GM19438 (cell line): ENCODE results near the gene GRIK5.
"Not testable (repeated sequence)": the region's sequence is repeated elsewhere in the genome, so short reads cannot be mapped to it uniquely, and the experiment has no call there.

ENCODE experiments used
- ATAC-seq: cut with Tn5 transposase; IDR thresholded peaks from one replicate; pipeline ENCODE4 v1.9.1; 2021; ENCODE audit warnings: low read depth; ENCODE audit not compliant: unreplicated experiment

GRIK5 gene

DNA sequence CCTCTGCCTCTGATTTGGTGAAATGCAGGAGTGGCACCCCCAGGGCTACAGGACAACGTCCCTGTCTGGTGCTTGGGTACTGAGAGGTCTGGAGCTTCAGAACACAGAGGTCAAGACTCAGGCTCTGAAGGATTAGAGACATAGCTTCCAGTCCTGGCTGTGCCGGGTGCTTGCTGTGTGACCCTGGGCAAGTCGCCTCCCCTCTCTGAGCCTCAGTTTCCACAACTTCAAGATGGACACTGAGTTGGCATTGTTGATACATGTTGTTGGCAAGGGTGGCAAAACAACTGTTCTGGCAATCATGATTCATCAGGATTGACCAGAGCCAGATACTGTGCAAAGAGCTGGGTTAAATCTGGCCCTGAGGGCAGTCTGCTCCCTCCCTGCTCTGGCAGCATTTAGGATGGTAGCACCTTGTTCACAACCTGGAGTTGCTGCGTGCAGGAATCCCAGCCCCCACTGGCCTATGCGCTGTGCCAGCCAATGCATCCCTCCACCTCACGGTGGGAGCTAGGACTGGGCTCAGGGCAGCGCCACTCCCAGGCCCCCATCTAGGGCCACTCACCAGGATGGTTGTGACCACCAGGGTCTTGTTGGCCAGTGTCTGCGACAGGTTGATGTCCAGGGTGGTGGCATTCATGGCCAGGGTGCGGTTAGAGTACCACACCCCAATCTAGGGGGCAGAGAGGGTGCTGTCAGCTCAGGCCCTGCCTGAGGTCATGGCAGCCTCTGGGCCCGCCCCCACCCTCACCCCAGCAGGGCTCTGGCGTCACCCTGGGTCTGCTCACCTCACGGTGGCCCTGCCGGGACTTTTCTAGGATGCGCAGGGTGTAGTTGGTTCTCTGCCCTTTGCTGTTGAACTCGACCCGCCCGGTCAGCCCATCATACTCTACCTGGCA lies 16.7 kb downstream of the GRIK5 start:
- ATAC-seq = no peak

DNA sequence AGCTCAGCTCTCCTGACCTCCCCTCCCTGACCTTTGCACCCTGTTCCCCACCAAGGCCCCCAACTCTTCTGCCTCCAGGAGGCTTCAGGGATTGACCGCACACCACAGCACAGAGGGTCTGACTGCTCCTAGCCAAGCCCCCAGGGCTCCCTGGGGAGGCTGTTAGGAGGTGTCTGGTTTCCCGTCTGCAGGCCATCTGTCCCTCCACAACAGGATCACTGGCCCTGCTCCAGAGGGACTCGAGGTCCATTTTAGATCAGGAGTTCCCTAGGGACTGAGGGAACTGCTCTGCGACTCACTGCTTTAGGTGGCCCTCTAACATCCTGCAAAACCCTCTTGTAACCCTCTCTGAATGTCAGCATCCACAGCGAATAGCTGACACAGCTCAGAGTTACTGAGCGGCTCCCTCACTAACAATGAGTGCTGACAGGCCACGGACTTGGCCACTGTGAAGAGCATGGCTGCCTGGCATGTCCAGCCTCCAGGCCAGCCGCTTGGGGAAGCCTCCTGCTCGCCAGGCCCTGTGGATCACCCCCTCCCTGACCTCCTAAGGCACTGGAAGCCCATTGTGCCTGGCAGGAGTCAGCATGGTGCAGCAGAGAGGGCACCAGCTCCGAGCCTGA lies 17.7 kb downstream of the GRIK5 start:
- ATAC-seq = no peak

- ATAC-seq = no peak
These were observed 18.6 kb downstream of the GRIK5 start for GRCh38 chr19:42051166-42052115.

DNA sequence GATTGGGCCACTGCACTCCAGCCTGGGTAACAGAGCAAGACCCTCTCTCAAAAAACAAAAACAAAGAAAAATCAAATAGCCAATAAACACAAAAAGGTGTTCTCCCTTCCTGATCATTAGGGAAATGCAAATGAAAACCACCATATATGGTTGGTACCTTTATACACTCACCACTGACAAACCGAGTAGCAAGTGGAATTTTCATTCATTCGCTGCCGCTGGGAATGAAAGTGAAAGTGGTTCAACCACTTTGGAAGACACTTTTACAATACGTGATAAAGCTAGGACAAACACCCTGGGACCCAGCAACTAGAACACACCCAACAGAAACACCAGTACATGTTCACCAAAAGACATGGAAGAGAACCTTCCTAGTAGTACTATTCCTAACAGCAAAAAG lies 21.0 kb downstream of the GRIK5 start:
- ATAC-seq = no peak

DNA sequence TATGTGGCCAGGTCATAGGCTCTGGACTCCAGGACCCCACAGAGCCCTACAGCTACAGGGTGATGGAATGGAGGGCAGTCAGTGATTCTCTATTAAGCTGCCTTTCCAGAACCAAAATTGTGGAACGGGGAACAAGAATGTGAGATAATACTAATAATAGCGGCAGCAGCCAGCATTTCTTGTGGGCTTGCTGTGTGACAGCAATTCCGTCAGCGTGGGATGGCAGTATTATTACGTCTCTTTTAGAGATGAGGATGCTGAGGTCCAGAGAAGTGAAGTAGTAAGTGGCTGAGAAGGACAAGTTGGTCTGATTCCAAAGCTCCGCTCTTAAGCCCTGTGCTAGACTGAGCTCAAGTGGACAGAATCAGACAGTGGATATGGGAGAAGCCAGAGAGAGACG lies 24.4 kb downstream of the GRIK5 start:
- no peak for ATAC-seq

DNA sequence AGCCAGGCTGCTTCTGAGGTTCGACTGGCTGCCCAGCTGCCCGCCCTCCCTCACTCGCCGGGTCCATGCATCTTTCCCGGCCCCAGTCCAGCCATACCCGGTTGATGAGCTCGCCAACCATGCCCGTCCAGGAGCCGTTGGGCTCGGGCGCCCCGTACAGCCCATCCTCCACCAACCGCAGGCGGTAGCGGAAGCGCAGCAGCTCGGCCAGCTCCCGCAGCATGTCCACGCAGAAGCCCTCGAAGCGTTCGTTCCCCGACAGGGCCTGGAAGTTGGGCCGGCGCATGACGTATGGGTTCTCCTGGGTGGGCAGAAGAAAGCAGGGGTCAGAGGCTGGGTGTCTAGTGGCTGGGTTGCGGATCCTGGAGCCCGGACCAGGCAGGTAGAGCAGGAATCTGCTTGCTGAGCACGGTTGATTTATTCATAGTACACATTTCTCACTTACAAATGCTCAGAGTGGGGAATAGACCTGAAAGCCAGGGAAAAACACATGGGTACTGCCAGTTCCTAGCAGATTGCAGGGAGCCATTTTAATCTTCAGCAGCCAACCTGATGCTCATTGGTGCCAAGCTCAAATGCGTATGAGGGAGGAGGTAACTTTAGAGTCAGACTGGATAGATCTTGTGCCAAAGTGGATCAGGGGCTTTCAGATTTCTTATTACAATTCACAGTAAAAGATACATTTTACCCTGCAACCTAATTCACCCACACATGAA lies 27.4 kb downstream of the GRIK5 start:
- ATAC-seq = no peak

GRCh38 chr19:42040491-42040890 lies 29.5 kb downstream of the GRIK5 start:
- not testable (repeated sequence) for ATAC-seq

DNA sequence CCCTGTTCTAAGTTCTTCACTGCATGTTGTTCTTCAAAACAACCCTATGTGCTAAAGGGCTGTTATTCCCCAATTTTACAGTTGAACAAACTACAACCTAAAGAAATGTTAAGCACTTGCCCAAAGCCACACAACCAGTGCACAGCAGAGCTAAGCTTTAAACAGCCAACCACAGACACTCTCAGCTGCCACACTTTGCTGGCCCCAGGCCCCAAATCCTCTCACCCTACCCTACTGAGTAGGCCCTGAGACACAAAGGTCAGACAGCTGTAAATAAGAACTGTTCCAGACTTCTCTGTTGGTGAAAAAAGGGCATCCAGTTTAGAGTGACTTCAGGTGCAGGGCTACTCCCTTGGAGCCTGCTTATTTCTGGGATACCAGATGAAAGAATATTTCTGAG lies 30.0 kb downstream of the GRIK5 start:
- no peak for ATAC-seq

GRCh38 chr19:42038666-42039065 lies 31.3 kb downstream of the GRIK5 start:
- no peak for ATAC-seq

DNA sequence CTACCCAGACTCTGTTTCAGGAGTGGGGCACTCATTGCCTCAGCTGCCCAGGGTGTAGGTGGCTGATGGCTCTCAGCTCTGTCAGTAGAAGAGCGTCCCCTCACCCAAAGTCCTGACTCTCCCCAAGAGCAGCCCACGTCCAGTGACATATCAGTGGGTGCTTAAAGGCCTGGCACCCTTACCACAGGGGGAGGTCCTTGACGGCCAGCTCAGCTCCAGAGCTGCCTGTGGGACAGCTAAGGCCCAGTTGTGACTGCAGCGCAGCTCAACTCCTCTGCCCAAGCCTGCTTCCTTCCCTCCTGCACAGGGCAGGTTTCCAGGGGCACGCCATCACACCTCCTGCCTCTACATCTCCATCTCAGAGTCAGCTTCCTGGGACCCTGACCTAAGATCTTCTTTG lies 32.4 kb downstream of the GRIK5 start:
- no peak for ATAC-seq

DNA sequence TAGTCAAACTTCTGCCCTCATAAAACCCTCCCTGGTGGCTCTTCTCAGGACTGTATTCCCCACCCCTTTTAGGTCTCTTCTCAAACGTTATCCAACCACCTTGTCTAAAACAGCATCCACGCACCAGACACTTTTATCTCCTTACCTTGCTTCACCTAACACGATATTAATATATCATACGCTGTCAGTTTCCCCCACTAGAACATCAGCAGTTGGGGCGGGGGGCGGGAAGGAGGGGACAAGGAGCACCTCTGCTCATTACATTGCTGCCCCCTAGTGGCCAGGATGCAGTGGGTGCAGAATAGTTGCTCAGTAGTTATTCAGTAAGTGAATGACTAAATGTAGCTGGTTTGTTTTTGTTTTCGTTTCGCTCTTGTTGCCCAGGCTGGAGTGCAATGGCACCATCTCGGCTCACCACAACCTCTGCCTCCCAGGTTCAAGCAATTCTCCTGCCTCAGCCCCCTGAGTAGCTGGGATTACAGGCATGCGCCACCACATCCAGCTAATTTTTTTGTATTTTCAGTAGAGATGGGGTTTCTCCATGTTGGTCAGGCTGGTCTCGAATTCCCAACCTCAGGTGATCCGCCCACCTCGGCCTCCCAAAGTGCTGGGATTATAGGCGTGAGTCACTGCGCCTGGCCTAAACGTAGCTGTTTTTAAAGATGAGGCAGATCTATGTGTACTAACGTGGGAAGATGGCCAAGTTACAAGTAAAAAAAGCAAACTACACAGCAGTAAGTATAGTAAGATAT lies 35.2 kb downstream of the GRIK5 start:
- not testable (repeated sequence) for ATAC-seq

DNA sequence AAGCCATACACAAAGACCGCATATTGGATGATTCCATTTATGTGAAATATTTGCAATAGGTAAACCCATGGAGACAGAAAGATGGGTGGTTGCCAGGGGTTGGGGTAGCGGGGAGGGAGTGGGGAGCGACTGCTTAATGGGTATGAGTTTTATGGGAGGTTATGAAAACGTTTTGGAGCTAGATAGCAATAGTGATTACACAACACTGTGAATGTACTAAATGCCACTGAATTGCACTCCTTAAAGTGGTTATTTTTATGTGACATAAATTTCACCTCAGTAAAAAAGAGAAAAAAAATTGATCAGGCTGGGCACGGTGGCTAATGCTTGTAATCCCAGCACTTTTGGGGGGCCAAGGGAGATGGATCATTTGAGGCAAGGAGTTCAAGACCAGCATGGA lies 36.6 kb downstream of the GRIK5 start:
- ATAC-seq = no peak

DNA sequence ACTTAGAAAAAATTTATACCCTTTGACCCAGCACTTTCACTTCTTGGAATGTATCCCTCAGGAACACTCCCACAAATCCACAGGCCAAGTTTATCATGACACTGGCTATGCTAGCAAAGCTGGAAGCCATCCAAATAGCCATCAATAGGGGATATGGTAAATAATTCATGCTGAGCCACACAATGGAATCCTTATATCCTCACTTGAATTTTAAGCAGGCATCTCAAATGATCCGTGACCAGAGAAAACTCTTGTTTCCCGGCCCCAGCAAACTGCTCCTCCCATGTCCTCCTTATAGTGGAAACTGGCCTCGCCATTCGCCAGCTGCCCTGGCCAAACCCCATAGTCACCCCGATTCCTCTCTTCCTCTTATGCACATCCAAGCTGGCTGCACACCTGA lies 37.6 kb downstream of the GRIK5 start:
- no peak for ATAC-seq

GRCh38 chr19:42030645-42031440 lies 39.2 kb downstream of the GRIK5 start:
- ATAC-seq = no peak

DNA sequence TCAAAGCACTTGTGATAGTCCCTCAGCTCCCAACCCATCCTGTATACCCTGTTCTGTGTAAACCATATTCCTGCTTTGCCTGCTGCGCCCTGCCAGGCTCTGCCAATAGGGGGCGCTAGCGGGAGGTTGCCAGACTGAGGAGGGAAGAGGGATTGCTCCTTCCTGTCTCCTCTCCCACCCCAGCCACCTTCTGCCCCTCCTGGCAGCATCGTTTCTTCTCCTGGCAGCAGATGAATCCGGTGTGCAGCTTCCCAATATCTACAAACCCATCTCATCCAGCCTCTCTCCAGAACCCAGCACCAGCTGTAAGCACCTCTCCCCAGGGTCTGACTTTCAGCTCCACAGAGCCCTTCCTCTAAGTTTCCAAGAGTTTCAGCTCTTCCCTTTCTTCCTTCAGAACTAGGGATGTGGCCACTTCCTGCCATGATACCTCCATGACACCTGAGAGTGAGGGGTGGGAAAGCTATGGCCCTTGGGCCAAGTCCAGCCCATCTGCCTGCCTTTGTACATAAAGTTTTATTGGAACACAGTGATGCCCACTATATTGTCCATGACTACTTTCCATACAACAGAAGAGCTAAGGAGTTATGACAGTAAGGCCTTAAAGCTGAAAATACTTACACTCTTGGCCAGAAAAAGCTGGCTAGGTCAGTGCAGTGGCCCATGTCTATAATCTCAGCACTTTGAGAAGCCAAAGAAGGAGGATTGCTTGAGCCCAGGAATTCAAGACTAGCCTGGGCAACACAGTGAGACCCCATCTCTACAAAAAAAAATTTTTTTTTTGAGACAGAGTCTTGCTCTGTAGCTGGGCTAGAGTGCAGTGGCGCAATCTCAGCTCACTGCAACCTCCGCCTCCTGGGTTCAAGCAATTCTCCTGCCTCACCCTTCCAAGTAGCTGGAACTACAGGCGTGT lies 41.4 kb downstream of the GRIK5 start:
- no peak for ATAC-seq

- ATAC-seq = no peak
These were observed 45.3 kb downstream of the GRIK5 start for GRCh38 chr19:42024622-42025111.

GRCh38 chr19:42023943-42024260 lies 46.1 kb downstream of the GRIK5 start:
- no peak for ATAC-seq
